GM18499 (cell line): ENCODE measurements around the gene MYH9.
"Not testable (repeated sequence)": the region's sequence is repeated elsewhere in the genome, so short reads cannot be mapped to it uniquely, and the experiment has no call there.

Experiments used
- ATAC-seq: cut with Tn5 transposase; IDR thresholded peaks from one replicate; pipeline ENCODE4 v1.9.1; 2021; ENCODE audit warnings: moderate number of reproducible peaks; ENCODE audit not compliant: insufficient read depth, unreplicated experiment

The MYH9 gene

GRCh38 chr22:36257948-36258670 is 129.7 kb downstream of the MYH9 start:
- no peak for ATAC-seq

- no peak for ATAC-seq
Observed at GRCh38 chr22:36257308-36257707, 130.5 kb downstream of the MYH9 start.

DNA sequence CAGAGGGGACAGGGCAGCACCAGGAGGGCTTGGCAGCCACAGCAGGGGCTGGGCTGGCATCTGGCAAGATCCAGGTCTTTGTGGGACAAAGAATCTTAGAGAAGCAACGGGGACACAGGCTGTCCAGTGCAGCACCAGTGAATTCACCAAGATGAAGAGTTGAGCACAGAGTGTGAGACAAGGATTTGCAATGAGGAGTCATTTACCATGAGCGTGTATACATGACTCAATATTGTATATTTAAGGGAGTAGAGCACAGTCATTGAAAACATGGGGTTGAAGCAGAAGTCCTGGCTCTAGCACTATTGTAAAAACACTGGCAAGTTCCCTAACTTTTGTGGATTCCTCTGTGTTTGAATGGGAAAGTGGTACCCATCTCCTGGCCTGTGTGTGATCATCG is 131.3 kb downstream of the MYH9 start:
- no peak for ATAC-seq

GRCh38 chr22:36255572-36255971 is 132.2 kb downstream of the MYH9 start:
- ATAC-seq: not testable (repeated sequence)

GRCh38 chr22:36253523-36254490 is 134.0 kb downstream of the MYH9 start:
- no peak for ATAC-seq

DNA sequence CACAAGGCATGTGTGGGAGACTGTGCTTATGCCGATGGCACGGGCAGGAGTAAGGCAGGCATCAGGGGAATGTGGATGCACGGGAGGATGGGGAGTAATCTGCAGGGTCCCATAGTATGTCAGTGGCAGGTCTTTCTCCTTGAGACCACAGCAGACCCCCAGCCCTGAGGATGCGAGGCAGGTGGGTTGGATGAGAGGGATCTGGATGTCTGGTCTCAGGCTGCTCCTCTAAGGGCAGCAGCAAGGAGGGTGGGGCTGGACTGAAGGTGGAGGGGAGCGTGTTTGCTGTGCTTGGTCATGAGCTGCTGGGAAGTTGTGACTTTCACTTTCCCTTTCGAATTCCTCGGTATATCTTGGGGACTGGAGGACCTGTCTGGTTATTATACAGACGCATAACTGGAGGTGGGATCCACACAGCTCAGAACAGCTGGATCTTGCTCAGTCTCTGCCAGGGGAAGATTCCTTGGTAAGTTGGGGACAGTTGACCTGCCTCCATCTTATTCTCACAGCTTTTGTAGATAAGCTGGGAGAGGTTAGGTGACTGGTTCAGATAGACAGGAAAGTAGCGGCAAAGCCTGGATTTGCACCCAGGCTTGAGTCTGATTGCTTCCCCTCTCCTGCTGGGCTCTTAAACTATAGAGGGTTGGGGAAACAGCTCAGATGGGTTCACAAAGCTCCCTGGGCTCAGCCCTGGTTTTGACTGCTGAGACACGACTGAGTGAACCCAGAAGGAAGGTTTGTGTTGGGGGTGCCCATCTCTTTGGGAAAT is 134.8 kb downstream of the MYH9 start, which contains the start of gene APOL1:
TSS of gene APOL1 (plus strand) at position 380 of the 769 bp plus-strand sequence. CDS start 1,823 bp downstream, outside the sequence.
- no peak for ATAC-seq

GRCh38 chr22:36251979-36252608 is 135.7 kb downstream of the MYH9 start:
- not testable (repeated sequence) for ATAC-seq

- ATAC-seq: not testable (repeated sequence)
Observed at GRCh38 chr22:36250292-36250960, 137.3 kb downstream of the MYH9 start.

- no peak for ATAC-seq
Observed at GRCh38 chr22:36249160-36249559, 138.6 kb downstream of the MYH9 start.

GRCh38 chr22:36247955-36248354 is 139.8 kb downstream of the MYH9 start:
- ATAC-seq: no peak

DNA sequence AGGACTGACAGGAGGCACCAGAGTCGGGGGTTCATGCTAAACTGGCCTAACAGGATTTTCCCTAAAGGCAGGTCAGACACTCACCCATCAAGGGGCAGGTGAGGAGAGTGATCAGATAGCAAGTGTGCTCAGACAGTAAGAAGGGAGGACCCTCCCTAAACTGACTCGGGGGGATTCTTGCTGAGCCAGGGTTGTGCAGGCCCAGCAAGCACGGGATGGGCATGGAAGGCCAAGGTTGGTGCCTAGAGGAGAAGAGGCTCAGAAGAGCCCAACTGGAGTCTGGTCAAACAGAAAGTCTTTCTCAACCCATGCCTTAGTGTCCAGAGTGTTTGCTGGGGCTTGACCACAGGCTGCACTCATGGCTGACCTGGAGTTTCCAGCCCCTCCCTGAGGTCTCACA is 141.0 kb downstream of the MYH9 start:
- no peak for ATAC-seq

- no peak for ATAC-seq
Observed at GRCh38 chr22:36245805-36246356, 141.9 kb downstream of the MYH9 start.

DNA sequence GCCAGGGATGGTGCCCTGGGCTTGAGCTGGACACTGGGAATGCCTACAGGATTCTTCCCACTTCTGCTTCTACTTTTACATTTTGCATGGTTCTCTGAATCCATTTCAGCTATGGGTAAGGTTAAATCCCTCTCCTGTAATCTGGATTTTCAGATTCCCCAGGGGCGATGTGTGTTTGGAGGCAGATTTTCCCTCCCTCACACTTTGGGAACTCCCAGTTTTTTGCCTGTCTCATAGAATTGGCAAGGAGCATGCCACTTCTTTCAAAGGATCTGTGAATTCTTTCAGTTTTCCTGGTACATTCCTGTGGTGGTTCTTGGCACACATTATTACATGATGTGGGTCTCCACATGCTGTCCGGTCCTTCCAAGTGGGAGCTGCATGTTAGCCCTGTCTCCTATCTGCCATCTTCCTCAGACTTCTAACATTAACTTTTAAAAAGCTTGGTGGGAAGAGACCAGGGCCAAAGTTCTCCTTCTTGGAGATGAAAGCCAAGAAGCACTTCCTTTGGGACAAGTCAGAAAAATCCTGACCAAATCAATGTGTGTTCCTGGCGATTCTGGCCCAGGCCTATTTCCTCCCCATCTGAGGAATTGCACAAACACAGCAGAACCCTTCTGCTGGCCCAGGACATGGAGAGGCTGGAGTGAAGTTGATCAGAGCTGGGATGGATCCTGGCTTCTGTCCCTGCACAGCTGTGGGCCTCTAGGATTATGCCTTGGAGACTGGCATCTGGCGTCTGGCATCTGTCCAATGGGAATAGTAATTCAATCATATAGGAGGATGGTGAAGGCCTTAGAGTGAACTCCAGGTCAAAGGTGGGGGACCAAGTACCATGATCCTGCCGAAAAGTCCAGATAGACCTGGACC is 143.0 kb downstream of the MYH9 start:
- ATAC-seq: no peak

- ATAC-seq: no peak
Observed at GRCh38 chr22:36243986-36244385, 143.8 kb downstream of the MYH9 start.

- ATAC-seq: peak; percentile 70
Observed at GRCh38 chr22:36239401-36240171, 148.2 kb downstream of the MYH9 start, which contains the start of gene APOL2. TSS of gene APOL2 (minus strand) at chr22:36239527. CDS start at chr22:36233162, 6,365 bp downstream.

DNA sequence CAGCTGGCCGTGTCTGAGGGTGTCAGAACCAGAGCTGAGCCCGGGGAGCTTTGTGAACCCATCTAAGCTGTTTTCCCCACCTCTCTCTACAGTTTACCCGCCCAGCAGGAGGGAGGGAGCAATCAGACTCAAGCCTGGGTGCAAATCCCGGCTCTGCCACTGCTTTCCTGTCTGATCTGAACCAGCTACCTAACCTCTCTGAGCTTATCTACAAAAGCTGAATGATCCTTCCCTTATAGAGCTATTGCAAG is 148.7 kb downstream of the MYH9 start:
- ATAC-seq: no peak

GRCh38 chr22:36238373-36239149 is 149.2 kb downstream of the MYH9 start:
- ATAC-seq: no peak
